SU-DHL-6 (cell line): Measurements from ENCODE around the gene FGF19.

Experiments
- H2AFZ ChIP-seq: fragments of 200-600 bp; sonication (generic); 2 replicates; pipeline ENCODE4 v1.6.1; 2014; ENCODE audit warnings: low read depth, mild to moderate bottlenecking, moderate library complexity, mixed read lengths, antibody characterized with exemption, low read length; ENCODE audit not compliant: severe bottlenecking
- H3F3A ChIP-seq: fragments of 200-600 bp; shearing (Covaris generic); 2 replicates; pipeline ENCODE4 v1.6.0; 2016; ENCODE audit warnings: antibody characterized with exemption, mild to moderate bottlenecking; ENCODE audit not compliant: insufficient read depth
- H3K27ac ChIP-seq: fragments of 200-600 bp; sonication (generic); 2 replicates; pipeline ENCODE4 v1.5.1; 2016; ENCODE audit warnings: low read depth, mild to moderate bottlenecking, low read length, moderate library complexity, mixed read lengths
- H3K27me3 ChIP-seq: fragments of 200-600 bp; sonication (generic), shearing (Covaris generic); 2 replicates; pipeline ENCODE4 v1.6.0; 2014; ENCODE audit warnings: mild to moderate bottlenecking, low read length
- H3K36me3 ChIP-seq: fragments of 200-600 bp; sonication (generic); 2 replicates; pipeline ENCODE4 v1.6.1; 2014; ENCODE audit warnings: mild to moderate bottlenecking, low read length, mixed read lengths
- H3K4me2 ChIP-seq: fragments of 300-600, 200-600 bp; shearing (Covaris generic), sonication (generic); 2 replicates; pipeline ENCODE4 v1.6.0; 2014; ENCODE audit warnings: low read length, low read depth, mild to moderate bottlenecking; ENCODE audit not compliant: poor library complexity, severe bottlenecking
- H3K4me3 ChIP-seq: fragments of 200-600 bp; sonication (generic); 2 replicates; pipeline ENCODE4 v1.5.1; 2014; ENCODE audit warnings: antibody characterized with exemption, low read length, mild to moderate bottlenecking, mixed read lengths; ENCODE audit not compliant: insufficient read depth, poor library complexity, severe bottlenecking
- H3K79me2 ChIP-seq: fragments of 200-600 bp; sonication (generic); 2 replicates; pipeline ENCODE4 v1.6.1; 2014; ENCODE audit warnings: mild to moderate bottlenecking, low read length, moderate library complexity; ENCODE audit not compliant: insufficient read depth
- H3K9ac ChIP-seq: fragments of 200-600 bp; sonication (generic); 2 replicates; pipeline ENCODE4 v1.7.0; 2014; ENCODE audit warnings: mild to moderate bottlenecking, low read length
- H3K9me2 ChIP-seq: fragments of 200-600 bp; sonication (generic); replicated peaks from 2 replicates; pipeline ENCODE4 v1.6.1; 2014; ENCODE audit warnings: low read length; ENCODE audit not compliant: insufficient read depth
- H3K9me3 ChIP-seq: fragments of 200-600 bp; sonication (generic); 2 replicates; pipeline ENCODE4 v1.6.1; 2014; ENCODE audit warnings: low read length, mixed read lengths; ENCODE audit not compliant: insufficient read depth
- H4K20me1 ChIP-seq: fragments of 200-600 bp; sonication (generic); 2 replicates; pipeline ENCODE4 v1.6.1; 2014; ENCODE audit warnings: low read depth, mild to moderate bottlenecking, antibody characterized with exemption, low read length, moderate library complexity, mixed read lengths
- EZH2phosphoT487 ChIP-seq: fragments of 200-600 bp; sonication (generic), shearing (Covaris generic); conservative IDR thresholded peaks from 2 replicates; pipeline ENCODE4 v1.6.1; 2018; ENCODE audit warnings: mild to moderate bottlenecking, antibody characterized with exemption, low read length, moderate library complexity, mixed read lengths
- TF ChIP-seq, protein P1 (sequence below): fragments of 200-600 bp; sonication (generic); IDR thresholded peaks from one replicate; pipeline ENCODE4 v1.5.1; 2017; ENCODE audit warnings: antibody characterized with exemption, mild to moderate bottlenecking, low read length, moderate library complexity; ENCODE audit not compliant: insufficient read depth, poor library complexity, severe bottlenecking

Gene FGF19

GRCh38 chr11:69726019-69726418 is 22.2 kb upstream of the FGF19 start:
- no peak for TF ChIP-seq EZH2phosphoT487
- TF ChIP-seq, protein P1, sequence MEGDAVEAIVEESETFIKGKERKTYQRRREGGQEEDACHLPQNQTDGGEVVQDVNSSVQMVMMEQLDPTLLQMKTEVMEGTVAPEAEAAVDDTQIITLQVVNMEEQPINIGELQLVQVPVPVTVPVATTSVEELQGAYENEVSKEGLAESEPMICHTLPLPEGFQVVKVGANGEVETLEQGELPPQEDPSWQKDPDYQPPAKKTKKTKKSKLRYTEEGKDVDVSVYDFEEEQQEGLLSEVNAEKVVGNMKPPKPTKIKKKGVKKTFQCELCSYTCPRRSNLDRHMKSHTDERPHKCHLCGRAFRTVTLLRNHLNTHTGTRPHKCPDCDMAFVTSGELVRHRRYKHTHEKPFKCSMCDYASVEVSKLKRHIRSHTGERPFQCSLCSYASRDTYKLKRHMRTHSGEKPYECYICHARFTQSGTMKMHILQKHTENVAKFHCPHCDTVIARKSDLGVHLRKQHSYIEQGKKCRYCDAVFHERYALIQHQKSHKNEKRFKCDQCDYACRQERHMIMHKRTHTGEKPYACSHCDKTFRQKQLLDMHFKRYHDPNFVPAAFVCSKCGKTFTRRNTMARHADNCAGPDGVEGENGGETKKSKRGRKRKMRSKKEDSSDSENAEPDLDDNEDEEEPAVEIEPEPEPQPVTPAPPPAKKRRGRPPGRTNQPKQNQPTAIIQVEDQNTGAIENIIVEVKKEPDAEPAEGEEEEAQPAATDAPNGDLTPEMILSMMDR = no peak
- Histone ChIP-seq H3K36me3 (no peaks in the 10 kb centered on the region), H3K4me3 (no peak overlapping the region), H3K9ac (no peak overlapping the region), H3K79me2 (no peaks in the 10 kb centered on the region), H3K9me2 (no peaks in the 10 kb centered on the region), H3K27me3 (no peaks in the 10 kb centered on the region), H4K20me1 (no peaks in the 10 kb centered on the region), H3K9me3 (no peaks in the 10 kb centered on the region), H3K27ac (no peak overlapping the region), H2AFZ (no peak overlapping the region), H3K4me2 (no peak overlapping the region), H3F3A (no peaks in the 10 kb centered on the region)

DNA sequence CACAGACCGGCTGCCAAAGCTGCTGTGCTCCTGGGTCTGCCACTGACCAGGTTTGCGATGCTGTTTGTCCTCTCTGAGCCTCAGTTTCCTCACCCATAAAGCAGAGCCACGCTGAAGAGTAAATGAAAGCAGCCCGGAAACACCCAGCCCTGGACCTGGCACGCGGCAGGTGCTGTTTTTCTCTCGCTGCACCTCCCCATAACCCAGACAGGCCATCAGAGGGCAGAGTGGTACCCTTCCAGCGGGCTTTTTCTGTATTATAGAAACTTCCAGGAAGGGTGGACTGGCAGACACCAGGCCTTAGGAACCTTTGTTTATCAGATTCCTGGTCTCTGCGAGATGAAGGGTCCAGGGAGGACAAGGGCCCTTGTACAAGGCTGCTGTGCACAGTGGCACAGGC is 17.9 kb upstream of the FGF19 start:
- no peak overlapping the region for H3K4me2 ChIP-seq
- H3K4me3 ChIP-seq = no peak overlapping the region
- H3K9me3 ChIP-seq = no peaks in the 10 kb centered on the region
- no peak overlapping the region for H2AFZ ChIP-seq
- no peak for TF ChIP-seq EZH2phosphoT487
- TF ChIP-seq, protein P1 = no peak
- no peaks in the 10 kb centered on the region for H3F3A ChIP-seq
- no peak overlapping the region for H3K27ac ChIP-seq
- no peak overlapping the region for H3K9ac ChIP-seq
- no peaks in the 10 kb centered on the region for H3K27me3 ChIP-seq
- no peaks in the 10 kb centered on the region for H3K36me3 ChIP-seq
- no peaks in the 10 kb centered on the region for H3K79me2 ChIP-seq
- H3K9me2 ChIP-seq = no peaks in the 10 kb centered on the region
- no peaks in the 10 kb centered on the region for H4K20me1 ChIP-seq

- H4K20me1 ChIP-seq = no peaks in the 10 kb centered on the region
Observed at GRCh38 chr11:69721106-69721505, 17.3 kb upstream of the FGF19 start.

More at GRCh38 chr11:69721106-69721505, 17.3 kb upstream of the FGF19 start:
- no peaks in the 10 kb centered on the region for H3K36me3 ChIP-seq
- no peaks in the 10 kb centered on the region for H3K27me3 ChIP-seq
- H3F3A ChIP-seq = no peaks in the 10 kb centered on the region
- H3K9me2 ChIP-seq = no peaks in the 10 kb centered on the region
- no peak for TF ChIP-seq EZH2phosphoT487
- TF ChIP-seq, protein P1 = no peak
- H3K4me2 ChIP-seq = no peak overlapping the region
- H2AFZ ChIP-seq = no peak overlapping the region
- no peak overlapping the region for H3K27ac ChIP-seq
- no peak overlapping the region for H3K9ac ChIP-seq
- no peak overlapping the region for H3K4me3 ChIP-seq
- no peaks in the 10 kb centered on the region for H3K9me3 ChIP-seq
- H3K79me2 ChIP-seq = no peaks in the 10 kb centered on the region
